Measurements from ENCODE around the gene OR2T27. TPM values are rescaled to one million over a fixed set of nuclear protein-coding genes. Genes with fewer than 3 reads are reported as not detected.

OR2T27 gene
- total and polyA plus RNA-seq, 2 donors (not counting 3 experiments of a cell fraction or from before 2014, with no cell fraction given), result not detected

DNA sequence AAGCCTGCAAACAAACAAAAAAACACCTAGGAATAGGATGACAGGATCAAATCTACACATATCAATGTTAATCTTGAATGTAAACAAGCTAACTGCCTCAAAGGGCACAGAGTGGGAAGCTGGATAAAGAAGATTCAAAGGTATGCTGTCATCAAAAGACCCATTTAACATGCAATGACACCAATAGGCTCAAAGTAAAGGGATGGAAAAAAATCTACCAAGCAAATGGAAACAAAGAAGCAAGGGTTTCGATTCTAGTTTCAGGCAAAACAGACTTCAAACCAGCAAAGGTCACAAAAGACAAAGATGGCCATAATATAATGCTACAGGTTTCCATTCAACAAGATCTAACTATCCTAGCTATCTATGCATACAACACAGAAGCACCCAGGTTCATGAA, 41.6 kb downstream of the OR2T27 start:
- FAIRE-seq (no peak), DNase-seq (ENCODE audit: low read depth, low spot score) (no peak)
- no peak for TF ChIP-seq POLR2A (IDR thresholded peaks at IDR 0.05; ENCODE audit: low read depth, low read length)
- TF ChIP-seq GATA2 (IDR thresholded peaks at IDR 0.05; ENCODE audit: insufficient read depth, insufficient read length, low read depth, low read length), result no peak
- no peak for TF ChIP-seq POLR2AphosphoS5 (IDR thresholded peaks at IDR 0.05; ENCODE audit: insufficient read depth, low read depth, low read length)
- no peak for TF ChIP-seq EZH2 (IDR thresholded peaks at IDR 0.05; ENCODE audit: borderline replicate concordance, low read depth, low read length, severe bottlenecking)
- TF ChIP-seq FOS (IDR thresholded peaks at IDR 0.05; ENCODE audit: borderline replicate concordance, insufficient read depth, low read length), result no peak
- no peak for TF ChIP-seq JUN (IDR thresholded peaks at IDR 0.05; ENCODE audit: borderline replicate concordance, insufficient read depth, insufficient read length, low read depth)
- TF ChIP-seq, protein P1, sequence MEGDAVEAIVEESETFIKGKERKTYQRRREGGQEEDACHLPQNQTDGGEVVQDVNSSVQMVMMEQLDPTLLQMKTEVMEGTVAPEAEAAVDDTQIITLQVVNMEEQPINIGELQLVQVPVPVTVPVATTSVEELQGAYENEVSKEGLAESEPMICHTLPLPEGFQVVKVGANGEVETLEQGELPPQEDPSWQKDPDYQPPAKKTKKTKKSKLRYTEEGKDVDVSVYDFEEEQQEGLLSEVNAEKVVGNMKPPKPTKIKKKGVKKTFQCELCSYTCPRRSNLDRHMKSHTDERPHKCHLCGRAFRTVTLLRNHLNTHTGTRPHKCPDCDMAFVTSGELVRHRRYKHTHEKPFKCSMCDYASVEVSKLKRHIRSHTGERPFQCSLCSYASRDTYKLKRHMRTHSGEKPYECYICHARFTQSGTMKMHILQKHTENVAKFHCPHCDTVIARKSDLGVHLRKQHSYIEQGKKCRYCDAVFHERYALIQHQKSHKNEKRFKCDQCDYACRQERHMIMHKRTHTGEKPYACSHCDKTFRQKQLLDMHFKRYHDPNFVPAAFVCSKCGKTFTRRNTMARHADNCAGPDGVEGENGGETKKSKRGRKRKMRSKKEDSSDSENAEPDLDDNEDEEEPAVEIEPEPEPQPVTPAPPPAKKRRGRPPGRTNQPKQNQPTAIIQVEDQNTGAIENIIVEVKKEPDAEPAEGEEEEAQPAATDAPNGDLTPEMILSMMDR (IDR thresholded peaks at IDR 0.05; ENCODE audit: extremely low read depth in 1 of 2, insufficient read depth in 1 of 2, low read depth in 1 of 2, low read length in 2 of 2), result no peak
- TF ChIP-seq MAX (IDR thresholded peaks at IDR 0.05; ENCODE audit: insufficient read depth, insufficient read length), result no peak
- no peak for TF ChIP-seq MYC (IDR thresholded peaks at IDR 0.05; ENCODE audit: low read depth, low read length)
- Histone ChIP-seq H3K4me2 (ENCODE audit: insufficient read depth, low read length) (no peak overlapping the region), H3K27ac (ENCODE audit: insufficient read depth, low read depth, low read length) (no peak overlapping the region), H3K4me1 (ENCODE audit: control insufficient read depth, extremely low read depth, insufficient read depth, low read length) (no peaks in the 10 kb centered on the region), H3K36me3 (ENCODE audit: control insufficient read depth in 2 of 2, extremely low read depth in 1 of 2, insufficient read depth in 2 of 2, low read length in 2 of 2) (no peaks in the 10 kb centered on the region), H3K9me1 (replicated peaks; ENCODE audit: control insufficient read depth, extremely low read depth, insufficient read depth, low read length) (no peaks in the 10 kb centered on the region), H2AFZ (ENCODE audit: low read depth, low read length) (no peak overlapping the region), H3K27me3 (ENCODE audit: control insufficient read depth in 2 of 2, insufficient read depth in 2 of 2, low read length in 2 of 2) (no peaks in the 10 kb centered on the region), H3K9ac (replicated peaks; ENCODE audit: extremely low read depth, insufficient read depth, low read length) (no peak overlapping the region), H3K9me3 (replicated peaks; ENCODE audit: control insufficient read depth, insufficient read depth, low read length) (no peaks in the 10 kb centered on the region), H3K4me3 (replicated peaks in 1 of 3; ENCODE audit: insufficient read depth in 1 of 3, low read depth in 1 of 3, low read length in 3 of 3) (no peak overlapping the region), H3K79me2 (ENCODE audit: control insufficient read depth, insufficient read depth, low read length) (no peaks in the 10 kb centered on the region), H4K20me1 (replicated peaks; ENCODE audit: control insufficient read depth, extremely low read depth, insufficient read depth, low read length) (no peaks in the 10 kb centered on the region)
- intact Hi-C loops (cut with micrococcal nuclease), result no loop called here
- CTCF ChIA-PET, result interaction anchor here (1.2 kb wide), 1 partner anchor 192 kb away, joined by 3 read pairs; no protein-coding TSS in a partner anchor
- no TSS peak for BruUV-seq (replicated peaks)
- dilution Hi-C loops (cut with MboI; ENCODE audit: extremely low pct_ligation_motif_present, low sequenced_read_pairs), result no loop called here
- POLR2A ChIA-PET, result no interaction called here
